Measurements from ENCODE around the gene NFIA. TPM values are rescaled to one million over a fixed set of nuclear protein-coding genes. Genes with fewer than 3 reads are reported as not detected.

The NFIA gene
- polyA plus RNA-seq, 3 donors, result 3.9 to 25.9 (median 18.2) TPM

- 58 to 75% (median 63%) methylated on average over 1 of the region's 1 CpG for WGBS, 3 donors
- peak overlapping the region; percentile 21 for H3K27ac ChIP-seq (ENCODE audit: low read depth, low read length)
These were observed 255.1 kb downstream of the NFIA start for GRCh38 chr1:61337441-61337951.

DNA sequence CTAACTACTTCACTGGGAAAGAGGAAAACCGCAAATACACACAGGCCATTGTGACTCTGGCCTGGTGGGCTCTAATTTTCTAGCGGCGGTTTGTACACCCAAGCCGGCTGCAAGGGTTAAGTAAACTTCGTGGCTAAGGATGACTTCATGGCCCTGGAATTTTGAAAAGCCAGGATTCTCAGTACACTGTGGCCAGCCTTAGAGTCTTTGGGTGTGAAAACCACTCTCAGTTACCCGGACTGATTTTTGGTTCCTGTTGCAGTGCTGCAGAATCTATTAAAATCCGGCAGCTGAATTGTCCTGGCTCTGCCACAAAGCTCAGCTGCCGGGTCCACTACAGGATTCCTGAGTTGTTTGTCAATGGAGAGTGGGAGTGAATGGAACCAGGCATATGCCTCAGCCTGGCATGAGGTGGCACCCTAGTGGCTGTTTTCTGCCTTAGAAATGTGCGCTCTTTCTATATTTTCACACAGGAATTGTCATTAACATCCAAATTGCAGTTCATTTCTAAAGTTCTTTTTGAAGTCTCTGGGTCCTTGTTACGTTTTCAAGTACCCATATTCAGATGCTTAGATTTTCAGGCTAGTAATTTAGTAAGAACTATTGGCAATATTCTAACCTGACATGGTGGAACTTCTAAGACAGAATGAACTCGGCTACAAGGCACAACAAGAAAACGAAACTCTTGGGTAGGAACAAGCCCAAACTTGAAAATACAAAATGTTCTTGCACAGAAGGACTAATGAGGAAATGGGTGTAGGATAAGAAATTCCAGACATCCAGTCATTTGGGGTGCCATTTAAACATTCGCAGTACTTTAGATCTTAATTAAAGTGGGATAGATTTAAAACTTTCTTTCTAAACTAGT is 255.9 kb downstream of the NFIA start:
- H3K27ac ChIP-seq (ENCODE audit: low read depth, low read length), result peak overlapping the region; percentile 21
- WGBS, 3 donors, result 14 to 27% (median 27%) methylated on average over 13 of the region's 13 CpGs

DNA sequence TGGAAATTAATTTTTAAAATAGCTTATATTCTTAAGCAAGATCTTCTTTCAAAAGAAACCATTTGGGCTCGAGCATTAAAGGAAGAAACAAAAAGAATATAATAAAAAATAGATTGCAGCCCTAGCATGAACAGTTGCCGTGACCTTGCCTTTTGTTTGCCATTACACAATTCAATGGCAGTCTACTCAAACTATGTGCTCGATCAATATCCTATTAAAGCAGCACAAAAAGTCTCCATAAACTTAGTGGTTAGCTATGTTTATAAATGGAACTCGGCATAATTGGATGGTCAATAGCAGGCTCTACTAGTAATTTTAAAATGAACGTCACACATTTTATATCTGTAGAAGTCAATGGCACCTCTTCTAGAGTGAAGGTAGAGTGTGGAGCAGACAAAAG is 256.5 kb downstream of the NFIA start:
- no peak overlapping the region for H3K27ac ChIP-seq (ENCODE audit: low read depth, low read length)

DNA sequence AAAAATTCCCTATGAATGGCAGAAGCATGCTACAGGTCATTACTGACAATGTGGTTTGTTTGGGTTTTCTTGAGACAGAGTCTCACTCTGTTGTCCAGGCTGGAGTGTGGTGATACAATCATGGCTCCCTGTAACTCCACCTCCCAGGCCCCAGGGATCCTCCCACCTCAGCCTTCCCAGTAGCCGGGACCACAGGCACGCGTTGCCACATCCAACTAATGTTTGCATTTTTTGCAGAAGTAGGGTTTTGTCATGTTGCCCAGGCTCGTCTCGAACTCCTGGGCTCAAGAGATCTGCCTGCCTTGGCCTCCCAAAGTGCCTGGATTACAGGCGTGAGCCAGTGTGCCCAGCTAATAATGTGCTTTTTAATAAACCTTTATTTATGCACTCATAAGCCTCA is 259.1 kb downstream of the NFIA start:
- H3K27ac ChIP-seq (ENCODE audit: low read depth, low read length), result no peak overlapping the region

More for the DNA sequence above, 256.5 kb downstream of the NFIA start:
- 28 to 75% (median 68%) methylated on average over 5 of the region's 5 CpGs for whole genome bisulfite sequencing, 3 donors

DNA sequence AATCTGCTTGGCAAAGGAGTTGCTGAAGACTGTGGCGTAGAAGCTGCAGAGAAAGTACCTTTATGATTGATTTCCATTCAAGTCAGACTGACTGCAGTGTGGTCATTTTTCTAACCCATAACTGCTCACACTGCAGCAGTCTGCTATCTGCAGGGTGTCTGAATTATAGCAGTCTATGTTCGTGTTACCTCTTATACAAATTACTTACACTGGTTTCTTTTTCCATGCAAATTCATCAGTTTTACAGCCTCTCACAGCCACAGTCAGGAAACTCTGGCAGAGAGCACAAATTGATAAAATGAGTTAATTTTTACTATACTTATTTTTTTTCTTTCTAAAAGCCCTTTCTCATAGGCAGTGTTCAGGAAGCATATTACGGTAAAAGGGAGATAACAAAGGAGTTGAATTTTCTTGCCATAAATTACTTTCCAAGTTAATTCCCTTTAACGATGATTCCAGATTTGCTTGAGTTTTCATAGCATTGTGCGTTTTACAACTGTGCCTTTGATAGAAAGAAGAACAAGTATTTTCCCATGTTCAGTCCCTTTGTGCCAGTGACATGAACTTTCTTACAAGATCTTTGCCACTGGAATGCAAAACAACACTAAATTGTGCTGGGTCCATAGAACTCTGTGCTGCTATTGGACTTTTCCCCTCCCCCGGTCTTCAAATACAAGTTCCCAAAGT is 261.5 kb downstream of the NFIA start:
- H3K27ac ChIP-seq (ENCODE audit: low read depth, low read length), result no peak overlapping the region
- WGBS, 3 donors, result 46 to 54% (median 53%) methylated on average over 6 of the region's 6 CpGs

More for the DNA sequence above, 259.1 kb downstream of the NFIA start:
- 64 to 94% (median 70%) methylated on average over 6 of the region's 6 CpGs for WGBS, 3 donors

GRCh38 chr1:61344696-61345095 is 262.3 kb downstream of the NFIA start:
- no peak overlapping the region for H3K27ac ChIP-seq (ENCODE audit: low read depth, low read length)

GRCh38 chr1:61348025-61348665 is 265.8 kb downstream of the NFIA start:
- H3K27ac ChIP-seq (ENCODE audit: low read depth, low read length), result no peak overlapping the region
- WGBS, 3 donors, result 83 to 87% (median 86%) methylated on average over 3 of the region's 3 CpGs

More at GRCh38 chr1:61344696-61345095, 262.3 kb downstream of the NFIA start:
- WGBS, 3 donors, result 37 to 72% (median 64%) methylated on average over 2 of the region's 2 CpGs

- WGBS, 3 donors, result 74 to 80% (median 76%) methylated on average over 3 of the region's 3 CpGs
- no peak overlapping the region for H3K27ac ChIP-seq (ENCODE audit: low read depth, low read length)
These were observed 270.6 kb downstream of the NFIA start for GRCh38 chr1:61352845-61353435.

DNA sequence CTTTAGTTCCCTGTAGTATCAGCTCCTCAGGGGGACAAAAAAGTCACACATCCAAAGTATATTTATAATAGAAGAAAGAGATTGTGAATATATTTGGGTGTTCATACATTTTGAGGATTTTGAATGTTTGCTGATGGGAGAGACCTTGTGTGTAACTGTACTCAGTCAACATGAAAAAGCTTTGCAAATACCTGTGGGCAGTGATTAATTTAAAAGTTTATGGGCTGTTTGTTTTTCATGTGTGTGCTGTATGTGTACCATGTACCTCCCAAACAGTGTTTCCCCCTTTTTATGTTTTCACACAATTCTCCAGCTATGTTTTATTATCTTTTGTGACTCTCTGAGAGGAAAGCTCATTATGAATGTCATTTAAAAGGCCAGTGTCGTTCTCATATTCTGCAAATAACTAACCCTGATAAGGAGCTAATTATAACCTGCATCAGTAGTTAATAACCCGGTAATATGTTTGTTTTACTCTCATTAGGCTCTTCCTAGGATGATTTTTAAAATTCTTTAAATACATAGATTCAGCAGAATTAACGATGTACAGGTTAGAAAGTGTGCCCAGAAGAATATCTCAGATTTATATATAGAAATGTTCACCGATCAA is 271.5 kb downstream of the NFIA start:
- no peak overlapping the region for H3K27ac ChIP-seq (ENCODE audit: low read depth, low read length)
- WGBS, 3 donors, result 47 to 89% (median 80%) methylated on average over 4 of the region's 4 CpGs

GRCh38 chr1:61356016-61356415 is 273.7 kb downstream of the NFIA start:
- no peak overlapping the region for H3K27ac ChIP-seq (ENCODE audit: low read depth, low read length)

DNA sequence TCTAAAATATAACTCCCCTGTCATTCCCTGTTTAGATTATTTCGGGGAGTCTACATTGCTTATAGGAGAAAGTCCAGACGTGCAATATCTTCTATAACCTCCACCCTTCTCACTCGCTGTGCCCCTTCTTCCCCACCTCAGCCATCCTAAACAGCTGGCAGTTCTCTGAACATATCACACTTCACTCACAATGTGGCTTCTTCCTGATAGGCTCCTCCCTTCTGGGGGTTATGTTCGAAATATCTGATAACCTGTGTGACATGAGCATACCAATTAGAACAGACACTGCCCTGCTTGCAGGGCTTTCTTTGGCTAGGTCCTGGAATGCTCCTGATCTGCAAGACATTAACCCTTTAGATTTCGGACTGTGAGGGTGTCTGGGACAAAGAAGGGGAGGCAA is 274.6 kb downstream of the NFIA start:
- H3K27ac ChIP-seq (ENCODE audit: low read depth, low read length), result no peak overlapping the region
- WGBS, 3 donors, result 76 to 82% (median 77%) methylated on average over 5 of the region's 5 CpGs

DNA sequence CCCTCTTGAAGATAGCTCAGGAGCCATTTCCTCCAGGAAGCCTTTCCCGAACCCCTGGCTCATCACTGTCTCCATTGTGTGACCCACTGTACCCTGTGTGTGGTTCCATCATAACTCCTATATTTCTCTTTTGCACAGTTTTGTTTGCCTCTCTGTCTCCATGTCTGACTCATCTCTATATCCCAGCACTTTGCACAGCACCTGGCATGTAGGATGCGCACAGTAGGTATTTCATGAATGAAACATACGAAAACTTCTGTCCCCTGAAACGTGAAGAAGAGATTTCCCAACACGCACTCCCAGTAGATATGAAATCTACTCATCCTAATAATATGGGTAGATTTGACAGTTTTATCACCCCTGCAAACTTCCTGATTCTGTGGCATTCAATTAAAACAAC is 275.2 kb downstream of the NFIA start:
- no peak overlapping the region for H3K27ac ChIP-seq (ENCODE audit: low read depth, low read length)
- 79 to 85% (median 82%) methylated on average over 5 of the region's 5 CpGs for WGBS, 3 donors

GRCh38 chr1:61358770-61359455 is 276.6 kb downstream of the NFIA start:
- no peak overlapping the region for H3K27ac ChIP-seq (ENCODE audit: low read depth, low read length)
- 80 to 94% (median 87%) methylated on average over 8 of the region's 8 CpGs for WGBS, 3 donors

DNA sequence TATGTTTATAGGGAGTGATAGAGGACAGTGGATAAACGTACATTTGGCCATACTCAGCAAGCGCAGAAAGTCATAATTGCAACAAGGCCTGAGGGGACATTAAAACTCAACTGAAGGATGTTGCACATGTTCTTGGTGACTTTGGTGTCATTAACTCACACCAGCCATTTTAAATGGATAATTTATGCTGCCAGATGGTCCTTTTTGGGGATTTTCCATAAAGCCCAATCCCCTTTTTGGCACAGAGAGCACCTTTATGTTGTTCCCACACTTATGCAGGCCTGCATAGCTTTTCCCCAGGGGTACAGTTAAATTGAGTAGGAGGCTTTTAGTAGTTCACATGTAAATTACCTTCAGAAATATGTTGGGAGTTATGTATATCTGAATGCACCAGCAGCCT is 279.6 kb downstream of the NFIA start:
- H3K27ac ChIP-seq (ENCODE audit: low read depth, low read length), result no peak overlapping the region
- 91 to 98% (median 97%) methylated on average over 2 of the region's 2 CpGs for WGBS, 3 donors

DNA sequence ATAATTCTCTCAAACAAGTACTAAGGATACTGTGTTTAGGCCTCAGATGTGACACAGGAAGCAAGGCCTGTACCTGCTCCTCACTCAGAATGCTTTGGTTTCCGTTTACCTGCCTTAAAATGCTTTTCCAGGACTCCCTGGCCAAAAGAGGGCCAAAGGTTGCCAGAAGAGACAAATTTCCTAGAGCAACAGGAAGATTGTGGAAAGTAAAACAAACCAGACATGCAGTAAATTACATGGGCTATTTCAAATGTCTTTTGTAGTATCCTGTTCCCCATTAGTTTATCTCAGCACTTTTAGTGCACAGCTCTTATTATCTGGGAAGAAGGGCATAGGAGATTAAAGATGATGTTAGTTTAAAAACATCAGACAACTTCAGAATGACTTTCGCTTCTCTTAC is 280.0 kb downstream of the NFIA start:
- 73 to 77% (median 75%) methylated on average over 2 of the region's 2 CpGs for WGBS, 3 donors
- no peak overlapping the region for H3K27ac ChIP-seq (ENCODE audit: low read depth, low read length)

- 91 to 100% (median 95%) methylated on average over 2 of the region's 2 CpGs for WGBS, 3 donors
- no peak overlapping the region for H3K27ac ChIP-seq (ENCODE audit: low read depth, low read length)
These were observed 286.0 kb downstream of the NFIA start for GRCh38 chr1:61368366-61368765.

- WGBS, 3 donors, result 78 to 95% (median 83%) methylated on average over 6 of the region's 6 CpGs
- no peak overlapping the region for H3K27ac ChIP-seq (ENCODE audit: low read depth, low read length)
These were observed 286.5 kb downstream of the NFIA start for GRCh38 chr1:61368876-61369275.

Measured in adipose tissue (tissue), 3 donors.